H1 (cell line): Measurements from ENCODE around the gene ARHGAP12. TPM values are rescaled to one million over a fixed set of nuclear protein-coding genes. Genes with fewer than 3 reads are reported as not detected.

Source experiments
- CTCF ChIA-PET: fragments of 300-600 bp; sonication (Branson Sonifier 250); formaldehyde crosslinking; loops from one replicate; lab custom pipeline; 2021; ENCODE audit not compliant: partially characterized antibody; lab: Charles Lee
- POLR2A ChIA-PET: fragments of 300-600 bp; sonication (Branson Sonifier 250); formaldehyde crosslinking; loops from one replicate; lab custom pipeline; 2021; ENCODE audit warnings: inconsistent platforms; ENCODE audit not compliant: partially characterized antibody; lab: Charles Lee
- DNase-seq, 2 experiments: peaks; one replicate each; pipeline versions ENCODE4 v3.0.0 to v3.0.0-alpha.2; 2010 to 2022; ENCODE audit warnings: low spot score in 2 of 2, low read depth in 1 of 2, mixed read lengths in 1 of 2
- FAIRE-seq: peaks from 2 replicates; lab custom pipeline; 2011; peaks lifted over from hg19 to GRCh38; lab: Jason Lieb, UNC
- H2AFZ ChIP-seq: 2 replicates; pipeline ENCODE4 v1.8.1; 2012; ENCODE audit warnings: low read length, inconsistent platforms
- H2AK5ac ChIP-seq: 2 replicates; pipeline ENCODE4 v1.6.1; 2013; ENCODE audit warnings: low read depth, low read length
- H2BK120ac ChIP-seq: replicated peaks from 2 replicates; pipeline ENCODE3; 2013; ENCODE audit warnings: low read depth, low read length, inconsistent platforms
- H2BK12ac ChIP-seq: 2 replicates; pipeline ENCODE4 v1.6.1; 2013; ENCODE audit warnings: low read depth, low read length
- H2BK15ac ChIP-seq: 2 replicates; pipeline ENCODE4 v1.6.1; 2013; ENCODE audit warnings: low read length
- H2BK20ac ChIP-seq: 2 replicates; pipeline ENCODE4 v1.6.1; 2013; ENCODE audit warnings: low read length
- H2BK5ac ChIP-seq: 2 replicates; pipeline ENCODE4 v1.6.1; 2013; ENCODE audit warnings: low read depth, low read length
- H3K14ac ChIP-seq: 2 replicates; pipeline ENCODE4 v1.6.1; 2013; ENCODE audit warnings: inconsistent platforms; ENCODE audit not compliant: insufficient read length
- H3K18ac ChIP-seq: 2 replicates; pipeline ENCODE4 v1.6.1; 2013; ENCODE audit warnings: low read length; ENCODE audit errors: extremely low read depth
- H3K23ac ChIP-seq: 2 replicates; pipeline ENCODE4 v1.6.1; 2013; ENCODE audit warnings: inconsistent platforms; ENCODE audit not compliant: insufficient read length
- H3K23me2 ChIP-seq: 2 replicates; pipeline ENCODE4 v1.6.1; 2013; ENCODE audit warnings: low read depth, low read length
- H3K27ac ChIP-seq: 2 replicates; pipeline ENCODE4 v1.6.1; 2011; ENCODE audit warnings: low read depth, low read length, inconsistent platforms
- H3K27me3 ChIP-seq, 4 experiments: replicated peaks in 1 of 4; 1 replicate in 1 of 4; 2 replicates in 3 of 4; pipeline versions ENCODE4 v1.6.1 to v1.8.1; 2011 to 2013; ENCODE audit warnings: low read length in 3 of 4, mild to moderate bottlenecking in 3 of 4, inconsistent platforms in 2 of 4, mixed read lengths in 2 of 4, moderate library complexity in 1 of 4; ENCODE audit not compliant: control insufficient read depth in 3 of 4, insufficient read depth in 3 of 4; ENCODE audit errors: extremely low read depth in 1 of 4
- H3K36me3 ChIP-seq, 4 experiments: 2 replicates each; pipeline versions ENCODE4 v1.6.1 to v1.8.1; 2011 to 2013; ENCODE audit warnings: mild to moderate bottlenecking in 4 of 4, low read length in 3 of 4, moderate library complexity in 2 of 4, control low read depth in 1 of 4, inconsistent platforms in 1 of 4; ENCODE audit not compliant: insufficient read depth in 4 of 4, control insufficient read depth in 2 of 4
- H3K4ac ChIP-seq: replicated peaks from 2 replicates; pipeline ENCODE3; 2013; ENCODE audit warnings: low read length, low read depth, mixed read lengths, inconsistent platforms; ENCODE audit not compliant: insufficient read length
- H3K4me1 ChIP-seq, 4 experiments: replicated peaks in 1 of 4; 1 replicate in 1 of 4; 2 replicates in 3 of 4; pipeline versions ENCODE4 v1.6.1 to v1.8.1; 2011 to 2013; ENCODE audit warnings: low read length in 3 of 4, inconsistent platforms in 2 of 4, mixed read lengths in 1 of 4; ENCODE audit not compliant: insufficient read depth in 4 of 4, control insufficient read depth in 3 of 4
- H3K4me2 ChIP-seq, 2 experiments: 2 replicates each; pipeline versions ENCODE4 v1.6.1 to v1.8.1; 2011 to 2013; ENCODE audit warnings: low read depth in 2 of 2, low read length in 2 of 2, control low read depth in 1 of 2, inconsistent platforms in 1 of 2, mild to moderate bottlenecking in 1 of 2; ENCODE audit not compliant: insufficient read depth in 1 of 2
- H3K4me3 ChIP-seq, 4 experiments: fragments of 200-600, 300-600 bp in 1 of 4; sonication (generic), shearing (Covaris generic), sonication (Bioruptor Twin) in 1 of 4; 2 replicates each; pipeline versions ENCODE4 v1.5.1 to v1.8.1; 2011 to 2016; ENCODE audit warnings: low read length in 4 of 4, low read depth in 3 of 4, control low read depth in 2 of 4, inconsistent platforms in 2 of 4, mild to moderate bottlenecking in 2 of 4, mixed read lengths in 1 of 4, moderate library complexity in 1 of 4; ENCODE audit not compliant: insufficient read depth in 2 of 4; ENCODE audit errors: extremely low read depth in 1 of 4
- H3K56ac ChIP-seq: replicated peaks from 2 replicates; pipeline ENCODE3; 2013; ENCODE audit warnings: low read depth, mild to moderate bottlenecking, mixed read lengths, low read length, inconsistent platforms; ENCODE audit not compliant: insufficient read length
- H3K79me1 ChIP-seq: 2 replicates; pipeline ENCODE4 v1.6.1; 2013; ENCODE audit warnings: low read depth, low read length, control low read depth
- H3K79me2 ChIP-seq, 2 experiments: 2 replicates each; pipeline versions ENCODE4 v1.6.1 to v1.8.1; 2012 to 2013; ENCODE audit warnings: low read length in 2 of 2, mild to moderate bottlenecking in 2 of 2, inconsistent platforms in 1 of 2; ENCODE audit not compliant: insufficient read depth in 2 of 2, control insufficient read depth in 1 of 2
- H3K9ac ChIP-seq, 4 experiments: replicated peaks in 1 of 4; 1 replicate in 1 of 4; 2 replicates in 3 of 4; pipeline versions ENCODE4 v1.6.1 to v1.8.1; 2011 to 2013; ENCODE audit warnings: low read depth in 3 of 4, low read length in 3 of 4, control low read depth in 2 of 4, mild to moderate bottlenecking in 2 of 4, moderate library complexity in 2 of 4, inconsistent platforms in 1 of 4; ENCODE audit errors: extremely low read depth in 1 of 4
- H3K9me3 ChIP-seq, 2 experiments: 2 replicates each; pipeline versions ENCODE4 v1.6.1 to v1.8.1; 2012 to 2013; ENCODE audit warnings: mild to moderate bottlenecking in 2 of 2, moderate library complexity in 2 of 2, control low read depth in 1 of 2, inconsistent platforms in 1 of 2, low read depth in 1 of 2, low read length in 1 of 2, mixed read lengths in 1 of 2; ENCODE audit not compliant: insufficient read depth in 2 of 2
- H4K20me1 ChIP-seq, 2 experiments: replicated peaks in 1 of 2; 2 replicates each; pipeline versions ENCODE3 to v1.8.1; 2011 to 2013; ENCODE audit warnings: inconsistent platforms in 2 of 2, low read length in 2 of 2, mild to moderate bottlenecking in 1 of 2; ENCODE audit not compliant: insufficient read depth in 2 of 2, control insufficient read depth in 1 of 2
- H4K5ac ChIP-seq: 2 replicates; pipeline ENCODE4 v1.6.1; 2013; ENCODE audit warnings: low read length, low read depth, mixed read lengths, inconsistent platforms; ENCODE audit not compliant: insufficient read length
- H4K8ac ChIP-seq: 2 replicates; pipeline ENCODE4 v1.8.0; 2013; ENCODE audit warnings: mild to moderate bottlenecking, moderate library complexity, low read length, inconsistent platforms; ENCODE audit not compliant: insufficient read depth; ENCODE audit errors: extremely low read depth
- H4K91ac ChIP-seq: replicated peaks from 2 replicates; pipeline ENCODE3; 2013; ENCODE audit warnings: low read length, mixed read lengths, inconsistent platforms; ENCODE audit not compliant: insufficient read length
- ASH2L ChIP-seq: fragments of 200-600, 300-600 bp; sonication (generic); IDR thresholded peaks from one replicate; pipeline ENCODE4 v1.7.1; 2017; ENCODE audit warnings: low read length
- CBX8 ChIP-seq: fragments of 300-800, 300-1000 bp; sonication (generic); IDR thresholded peaks from 2 replicates; pipeline ENCODE4 v1.7.1; 2016; ENCODE audit warnings: low read depth, low read length, borderline replicate concordance
- CHD1 ChIP-seq: IDR thresholded peaks from 2 replicates; pipeline ENCODE4 v1.6.1; 2012; ENCODE audit warnings: low read depth, low read length, improper control_type of control experiment
- KDM1A ChIP-seq: fragments of 200-600, 300-600 bp; sonication (generic); IDR thresholded peaks from 2 replicates; pipeline ENCODE4 v1.7.1; 2016; ENCODE audit warnings: mild to moderate bottlenecking, low read length, borderline replicate concordance
- MAFK ChIP-seq: IDR thresholded peaks from 2 replicates; pipeline ENCODE4 v1.6.1; 2012; ENCODE audit warnings: low read depth, mild to moderate bottlenecking, improper control_type of control experiment, low read length
- PHF8 ChIP-seq: fragments of 200-600 bp; sonication (generic); conservative IDR thresholded peaks from 2 replicates; pipeline ENCODE4 v1.7.1; 2012; ENCODE audit warnings: low read depth, mild to moderate bottlenecking, inconsistent platforms, low read length, moderate library complexity
- POU5F1 ChIP-seq: IDR thresholded peaks from 2 replicates; pipeline ENCODE4 v1.6.1; 2011; ENCODE audit warnings: low read depth, mild to moderate bottlenecking, low read length, moderate library complexity
- RAD21 ChIP-seq, 2 experiments: IDR thresholded peaks in 1 of 2; conservative IDR thresholded peaks in 1 of 2; 2 replicates each; pipeline ENCODE4 v1.6.1; 2011; ENCODE audit warnings: low read depth in 2 of 2, low read length in 2 of 2, improper control_type of control experiment in 1 of 2, inconsistent platforms in 1 of 2, mild to moderate bottlenecking in 1 of 2, moderate library complexity in 1 of 2
- RXRA ChIP-seq: IDR thresholded peaks from 2 replicates; pipeline ENCODE4 v1.6.1; 2011; ENCODE audit warnings: low read depth, mild to moderate bottlenecking, low read length, moderate library complexity; ENCODE audit not compliant: insufficient read depth
- SIN3A ChIP-seq, 2 experiments: IDR thresholded peaks in 1 of 2; conservative IDR thresholded peaks in 1 of 2; 2 replicates each; pipeline ENCODE4 v1.6.1; 2011 to 2012; ENCODE audit warnings: low read length in 2 of 2, improper control_type of control experiment in 1 of 2, low read depth in 1 of 2, mild to moderate bottlenecking in 1 of 2
- SIX5 ChIP-seq: IDR thresholded peaks from 2 replicates; pipeline ENCODE4 v1.6.1; 2011; ENCODE audit warnings: mild to moderate bottlenecking, low read depth, low read length
- TAF7 ChIP-seq: optimal IDR thresholded peaks from 2 replicates; pipeline ENCODE3; 2011; ENCODE audit warnings: low read depth, mild to moderate bottlenecking, inconsistent platforms, low read length, moderate library complexity, borderline replicate concordance
- YY1 ChIP-seq: IDR thresholded peaks from 2 replicates; pipeline ENCODE4 v1.6.1; 2011; ENCODE audit warnings: low read depth, mild to moderate bottlenecking, low read length
- WGBS, 2 experiments: shearing (Covaris generic) in 1 of 2; methylation state at CpG; one replicate each; pipeline versions ENCODE4 v1.1.6 to v1.1.7; 2013 to 2015; ENCODE audit warnings: low lambda C conversion rate in 2 of 2, mixed read lengths in 2 of 2, inconsistent platforms in 1 of 2, low coverage in 1 of 2, missing lambda C conversion rate in 1 of 2; ENCODE audit not compliant: insufficient replicate concordance in 2 of 2, insufficient coverage in 1 of 2, insufficient read length in 1 of 2; ENCODE audit errors: extremely low coverage in 1 of 2, missing lambda C conversion rate in 1 of 2; 5-methylcytosine and 5-hydroxymethylcytosine counted together
- polyA plus RNA-seq, 7 experiments: library from polyadenylated mRNA; depleted of rRNA in 3 of 7; stranded (reverse) in 5 of 7; unstranded in 2 of 7; fragments of >200 nt in 5 of 7; fragments of 200-250 nt in 2 of 7; gene quantifications; 1 replicate in 5 of 7; 2 replicates in 1 of 7; 4 replicates in 1 of 7; pipeline versions ENCODE4 v1.2.1 to v1.2.3, GENCODE V29; 2011 to 2013; ENCODE audit warnings: missing spikeins in 2 of 7, mixed read lengths in 2 of 7
- total RNA-seq: library from RNA; stranded (reverse); fragmentation: NEBNext Ultra II Directional; extraction: Animal tissue kit (Norgen Biotek cat#: 25700); gene quantifications from 2 replicates; pipeline ENCODE4 v1.2.1, GENCODE V29; 2021
- TF ChIP-seq, protein P1 (sequence below): IDR thresholded peaks from 2 replicates; pipeline ENCODE4 v1.6.1; 2011; ENCODE audit warnings: low read depth, mild to moderate bottlenecking, low read length; ENCODE audit not compliant: insufficient read depth

Gene ARHGAP12
- total and polyA plus RNA-seq, 2 of the 8 experiments (the other 6 are each of a cell fraction or from before 2014, with no cell fraction given) = 10.1 to 39.0 TPM

DNA sequence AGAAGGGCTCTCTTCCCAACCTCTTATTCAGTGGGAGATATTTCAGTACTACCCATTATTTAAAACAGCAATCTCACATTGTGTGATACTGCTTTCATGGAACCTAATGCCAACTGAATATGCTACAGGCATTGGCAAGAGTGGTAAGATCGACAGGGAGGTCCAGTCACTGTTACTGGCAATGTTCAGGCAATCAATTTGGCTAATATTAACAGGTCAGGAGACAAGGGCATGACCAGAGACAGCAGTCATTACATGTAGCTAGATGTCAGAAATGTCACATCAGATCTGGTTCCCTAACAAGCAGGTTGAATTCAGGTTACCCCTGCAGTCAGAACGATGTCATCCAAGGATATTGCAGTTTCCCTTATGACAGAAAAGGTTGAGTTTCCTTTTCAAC is 129.4 kb downstream of the ARHGAP12 start:
- H2BK12ac ChIP-seq = no peak overlapping the region
- H3K4ac ChIP-seq = no peak overlapping the region
- no peak overlapping the region for H2BK5ac ChIP-seq
- no peaks in the 10 kb centered on the region for H3K4me1 ChIP-seq
- no peak overlapping the region for H2AK5ac ChIP-seq
- H3K14ac ChIP-seq = no peak overlapping the region
- no peak overlapping the region for H2BK120ac ChIP-seq
- H3K9ac ChIP-seq = no peak overlapping the region
- ChIA-PET POLR2A (no interaction called here), CTCF (interaction anchor here (1.1 kb wide), 1 partner anchor 12 kb away, joined by 4 read pairs; no protein-coding TSS in a partner anchor)
- no peak overlapping the region for H4K8ac ChIP-seq
- H3K79me2 ChIP-seq = no peaks in the 10 kb centered on the region
- no peak overlapping the region for H3K56ac ChIP-seq
- H3K27ac ChIP-seq = no peak overlapping the region
- H3K36me3 ChIP-seq = no peaks in the 10 kb centered on the region
- FAIRE-seq (no peak), DNase-seq (no peak)
- H3K9me3 ChIP-seq = no peaks in the 10 kb centered on the region
- no peak overlapping the region for H3K4me3 ChIP-seq
- no peak overlapping the region for H4K5ac ChIP-seq
- H2AFZ ChIP-seq = no peak overlapping the region
- no peaks in the 10 kb centered on the region for H3K23me2 ChIP-seq
- no peak overlapping the region for H3K23ac ChIP-seq
- H3K79me1 ChIP-seq = no peaks in the 10 kb centered on the region
- H3K27me3 ChIP-seq = no peaks in the 10 kb centered on the region
- H3K4me2 ChIP-seq = no peak overlapping the region
- H2BK15ac ChIP-seq = no peak overlapping the region
- no peaks in the 10 kb centered on the region for H4K20me1 ChIP-seq
- 78% methylated on average over 2 of the region's 2 CpGs; no CpG with 5 or more reads in 1 of the 2 experiments for WGBS, 2 experiments
- no peak overlapping the region for H2BK20ac ChIP-seq
- H4K91ac ChIP-seq = no peak overlapping the region
- no peak overlapping the region for H3K18ac ChIP-seq
- TF ChIP-seq, protein P1, sequence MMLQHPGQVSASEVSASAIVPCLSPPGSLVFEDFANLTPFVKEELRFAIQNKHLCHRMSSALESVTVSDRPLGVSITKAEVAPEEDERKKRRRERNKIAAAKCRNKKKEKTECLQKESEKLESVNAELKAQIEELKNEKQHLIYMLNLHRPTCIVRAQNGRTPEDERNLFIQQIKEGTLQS = no peak
- TF ChIP-seq CHD1 (no peak), CBX8 (no peak), POU5F1 (no peak), SIN3A (conservative IDR thresholded peaks at IDR 0.05 in 1 of 2, IDR thresholded peaks at IDR 0.05 in 1 of 2; ENCODE audit: low read depth in 1 of 2, low read length in 2 of 2) (no peak), YY1 (no peak), ASH2L (no peak), KDM1A (no peak), RXRA (no peak), MAFK (no peak), SIX5 (no peak), PHF8 (no peak), RAD21 (IDR thresholded peaks at IDR 0.05 in 1 of 2, conservative IDR thresholded peaks at IDR 0.05 in 1 of 2; ENCODE audit: low read depth in 2 of 2, low read length in 2 of 2) (no peak), TAF7 (no peak)
